ENCODE results near the gene NCBP3.

NCBP3 gene

GRCh38 chr17:3845621-3846436, at the start of gene NCBP3:
TSS of gene NCBP3 (minus strand) at chr17:3846246. CDS start at chr17:3846223, 23 bp downstream.
- peak; percentile 85 to 87 for DNase-seq (ENCODE audit: low read depth in 2 of 2)

GRCh38 chr17:3895354-3895753, 49.3 kb upstream of the NCBP3 start:
- no peak for DNase-seq (ENCODE audit: low read depth in 2 of 2)

GRCh38 chr17:3894911-3895343, 48.9 kb upstream of the NCBP3 start:
- no peak for DNase-seq (ENCODE audit: low read depth in 2 of 2)

GRCh38 chr17:3894188-3894587, 48.1 kb upstream of the NCBP3 start:
- DNase-seq (ENCODE audit: low read depth in 2 of 2): no peak

GRCh38 chr17:3893720-3894116, 47.7 kb upstream of the NCBP3 start:
- no peak for DNase-seq (ENCODE audit: low read depth in 2 of 2)

- peak; percentile 88 to 90 for DNase-seq (ENCODE audit: low read depth in 2 of 2)
These were observed 47.1 kb upstream of the NCBP3 start, which contains the start of gene CAMKK1 for GRCh38 chr17:3893003-3893719. TSS of gene CAMKK1 (minus strand) at chr17:3893053. CDS start at chr17:3885687, 7,366 bp downstream.

- DNase-seq (ENCODE audit: low read depth in 2 of 2): peak; percentile 41 to 44
These were observed 46.3 kb upstream of the NCBP3 start for GRCh38 chr17:3892095-3892998.

GRCh38 chr17:3891626-3892094, 45.6 kb upstream of the NCBP3 start:
- DNase-seq (ENCODE audit: low read depth in 2 of 2): no peak

GRCh38 chr17:3890878-3891219, 44.8 kb upstream of the NCBP3 start:
- no peak for DNase-seq (ENCODE audit: low read depth in 2 of 2)

GRCh38 chr17:3890082-3890877, 44.2 kb upstream of the NCBP3 start:
- DNase-seq (ENCODE audit: low read depth in 2 of 2): peak in 1 of 2 donors; percentile 20

GRCh38 chr17:3889325-3890012, 43.4 kb upstream of the NCBP3 start:
- no peak for DNase-seq (ENCODE audit: low read depth in 2 of 2)

GRCh38 chr17:3888343-3889171, 42.5 kb upstream of the NCBP3 start:
- DNase-seq (ENCODE audit: low read depth in 2 of 2): no peak

GRCh38 chr17:3887804-3888203, 41.8 kb upstream of the NCBP3 start:
- DNase-seq (ENCODE audit: low read depth in 2 of 2): no peak

- no peak for DNase-seq (ENCODE audit: low read depth in 2 of 2)
These were observed 41.3 kb upstream of the NCBP3 start for GRCh38 chr17:3887394-3887793.

GRCh38 chr17:3886776-3887175, 40.7 kb upstream of the NCBP3 start:
- DNase-seq (ENCODE audit: low read depth in 2 of 2): no peak

- no peak for DNase-seq (ENCODE audit: low read depth in 2 of 2)
These were observed 39.9 kb upstream of the NCBP3 start for GRCh38 chr17:3885970-3886369.

GRCh38 chr17:3885271-3885670, 39.2 kb upstream of the NCBP3 start:
- DNase-seq (ENCODE audit: low read depth in 2 of 2): no peak

GRCh38 chr17:3884188-3884587, 38.1 kb upstream of the NCBP3 start:
- no peak for DNase-seq (ENCODE audit: low read depth in 2 of 2)

GRCh38 chr17:3882276-3882675, 36.2 kb upstream of the NCBP3 start:
- no peak for DNase-seq (ENCODE audit: low read depth in 2 of 2)

GRCh38 chr17:3880983-3881382, 34.9 kb upstream of the NCBP3 start:
- no peak for DNase-seq (ENCODE audit: low read depth in 2 of 2)

All from stimulated activated CD8-positive, alpha-beta memory T cell treated with anti-CD3 and anti-CD28 coated beads, Interleukin-15, amount 100 ng/mL, for 48 hours (primary cell).